Astrocyte of the cerebellum (primary cell): ENCODE data around the gene NECTIN1.

ENCODE experiments used
- DNase-seq: peaks from one replicate; pipeline ENCODE4 v3.0.0-alpha.2; 2011; ENCODE audit warnings: low read depth
- H3K4me3 ChIP-seq: 2 replicates; pipeline ENCODE4 v1.5.1; 2011; ENCODE audit warnings: mild to moderate bottlenecking, low read depth, low read length, moderate library complexity
- in situ Hi-C: cut with HindIII; loops from 2 replicates; pipeline ENCODE4 v1.10.0; 2017; ENCODE audit warnings: low sequenced_read_pairs
- TF ChIP-seq, protein P1 (sequence below): IDR thresholded peaks from 2 replicates; pipeline ENCODE4 v1.5.1; 2012; ENCODE audit warnings: low read length, low read depth, moderate library complexity, mild to moderate bottlenecking; ENCODE audit errors: missing control alignments

NECTIN1 gene

DNA sequence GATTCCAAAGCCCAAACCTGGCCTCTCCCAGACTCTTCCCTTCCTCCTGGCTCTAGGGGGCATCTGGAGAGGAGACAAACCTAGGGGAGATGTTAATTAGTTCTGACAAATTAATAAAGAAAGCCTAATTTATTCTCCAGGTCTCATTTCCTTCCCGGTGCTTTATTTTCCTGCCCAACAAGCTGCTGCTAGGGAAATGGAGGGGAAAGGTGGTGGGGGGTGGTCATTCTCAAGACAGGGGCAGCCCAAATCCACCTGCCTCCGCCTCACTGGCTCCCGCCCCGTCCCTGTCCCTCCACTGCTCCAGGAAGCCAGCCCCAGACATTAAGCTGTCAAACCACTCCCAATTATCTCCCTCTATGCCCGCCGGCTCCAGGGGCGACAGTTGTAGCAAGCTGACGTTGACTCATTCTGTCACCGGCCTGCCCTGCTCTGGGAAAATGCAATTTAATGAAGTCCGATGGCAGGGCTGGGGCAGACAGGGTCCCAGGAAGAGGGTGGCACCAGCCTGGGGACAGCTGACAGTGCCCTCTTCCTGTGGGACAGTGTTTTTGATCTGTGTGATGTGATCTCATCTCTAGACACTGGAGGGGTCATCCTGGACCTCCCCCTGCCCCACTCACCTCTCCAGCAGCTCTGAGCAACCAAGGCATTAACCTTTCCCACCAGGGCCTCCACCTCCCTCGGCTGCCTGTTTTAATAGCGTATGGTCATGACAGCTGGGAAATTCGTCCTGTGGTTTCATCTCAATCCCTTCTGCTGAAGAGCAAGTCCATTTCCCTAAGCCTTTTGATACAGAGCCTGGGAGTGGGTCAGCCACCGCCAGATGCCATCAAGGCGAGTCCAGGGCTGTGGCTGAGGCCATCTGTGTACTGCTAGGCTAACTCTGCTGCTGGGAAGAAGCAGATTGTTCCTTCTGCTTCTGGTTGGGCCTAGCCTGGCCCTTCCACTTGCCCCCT is 27.1 kb downstream of the NECTIN1 start:
- TF ChIP-seq, protein P1, sequence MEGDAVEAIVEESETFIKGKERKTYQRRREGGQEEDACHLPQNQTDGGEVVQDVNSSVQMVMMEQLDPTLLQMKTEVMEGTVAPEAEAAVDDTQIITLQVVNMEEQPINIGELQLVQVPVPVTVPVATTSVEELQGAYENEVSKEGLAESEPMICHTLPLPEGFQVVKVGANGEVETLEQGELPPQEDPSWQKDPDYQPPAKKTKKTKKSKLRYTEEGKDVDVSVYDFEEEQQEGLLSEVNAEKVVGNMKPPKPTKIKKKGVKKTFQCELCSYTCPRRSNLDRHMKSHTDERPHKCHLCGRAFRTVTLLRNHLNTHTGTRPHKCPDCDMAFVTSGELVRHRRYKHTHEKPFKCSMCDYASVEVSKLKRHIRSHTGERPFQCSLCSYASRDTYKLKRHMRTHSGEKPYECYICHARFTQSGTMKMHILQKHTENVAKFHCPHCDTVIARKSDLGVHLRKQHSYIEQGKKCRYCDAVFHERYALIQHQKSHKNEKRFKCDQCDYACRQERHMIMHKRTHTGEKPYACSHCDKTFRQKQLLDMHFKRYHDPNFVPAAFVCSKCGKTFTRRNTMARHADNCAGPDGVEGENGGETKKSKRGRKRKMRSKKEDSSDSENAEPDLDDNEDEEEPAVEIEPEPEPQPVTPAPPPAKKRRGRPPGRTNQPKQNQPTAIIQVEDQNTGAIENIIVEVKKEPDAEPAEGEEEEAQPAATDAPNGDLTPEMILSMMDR: no peak
- no peak for DNase-seq
- in situ Hi-C loops: loop anchor here (25.0 kb wide), 1 partner anchor 340 kb away; no protein-coding TSS in a partner anchor
- no peak overlapping the region for H3K4me3 ChIP-seq

DNA sequence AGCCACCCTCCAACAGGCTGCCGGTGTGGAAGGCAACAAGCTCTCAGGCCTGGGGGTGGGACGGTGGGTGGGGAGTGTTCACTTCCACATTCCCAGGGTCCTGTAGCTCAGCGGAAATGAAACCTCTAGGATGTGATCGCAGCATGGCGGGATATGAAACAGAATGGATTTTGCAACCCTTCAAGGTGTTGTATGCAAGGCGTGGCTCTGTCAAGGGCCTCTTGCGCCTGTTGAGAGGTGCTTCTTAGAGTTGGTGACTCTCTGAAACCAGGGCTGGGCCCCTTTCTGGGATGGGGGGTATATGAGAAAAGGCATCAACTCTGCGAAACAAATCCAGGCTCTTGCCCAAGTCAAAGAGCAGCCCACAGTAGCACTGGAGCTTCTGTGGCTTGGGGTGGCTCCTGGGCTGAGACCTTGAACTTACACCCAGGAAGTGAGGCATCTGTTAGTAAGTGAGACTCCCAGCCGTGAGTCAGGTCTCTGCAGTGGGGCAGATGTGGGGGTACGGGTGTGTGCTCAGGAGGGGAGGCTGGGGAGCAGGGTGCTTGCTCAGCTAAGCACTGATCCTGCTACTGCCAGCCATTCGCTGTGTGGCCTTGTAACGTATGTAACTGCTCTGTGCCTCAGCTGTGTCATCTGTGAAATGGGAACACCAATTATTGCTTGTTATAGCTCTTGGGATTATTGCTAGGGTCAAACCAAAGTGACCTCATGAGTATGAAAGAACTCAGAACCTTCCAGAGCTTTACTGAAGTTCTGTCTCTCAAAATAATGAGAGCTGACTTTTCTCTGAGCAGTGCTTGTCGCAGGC is 28.3 kb downstream of the NECTIN1 start:
- H3K4me3 ChIP-seq: no peak overlapping the region
- no peak for DNase-seq
- TF ChIP-seq, protein P1: no peak
- in situ Hi-C loops: loop anchor here (25.0 kb wide), 1 partner anchor 338 kb away; no protein-coding TSS in a partner anchor

DNA sequence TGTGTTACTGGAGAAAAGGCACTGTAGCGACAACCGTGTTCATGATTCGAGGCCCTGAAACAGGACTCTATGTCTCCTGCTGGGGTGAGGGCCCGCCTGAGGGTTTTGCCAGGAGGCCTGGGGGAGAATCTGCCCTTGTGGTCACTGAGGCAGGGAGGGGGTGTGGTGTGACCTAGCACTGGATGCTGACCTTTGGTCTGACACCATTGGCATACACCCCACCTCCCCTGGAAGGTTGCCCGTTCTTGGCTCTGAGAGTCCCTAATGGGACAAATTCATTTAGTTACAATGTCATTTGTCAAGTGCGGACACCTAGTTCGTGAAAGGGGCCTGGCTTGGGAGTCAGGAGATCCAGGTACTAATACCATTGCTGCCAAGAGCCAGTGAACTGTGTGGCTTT is 29.0 kb downstream of the NECTIN1 start:
- no peak for DNase-seq
- in situ Hi-C loops: loop anchor here (25.0 kb wide), 1 partner anchor 338 kb away; no protein-coding TSS in a partner anchor
- TF ChIP-seq, protein P1: no peak

DNA sequence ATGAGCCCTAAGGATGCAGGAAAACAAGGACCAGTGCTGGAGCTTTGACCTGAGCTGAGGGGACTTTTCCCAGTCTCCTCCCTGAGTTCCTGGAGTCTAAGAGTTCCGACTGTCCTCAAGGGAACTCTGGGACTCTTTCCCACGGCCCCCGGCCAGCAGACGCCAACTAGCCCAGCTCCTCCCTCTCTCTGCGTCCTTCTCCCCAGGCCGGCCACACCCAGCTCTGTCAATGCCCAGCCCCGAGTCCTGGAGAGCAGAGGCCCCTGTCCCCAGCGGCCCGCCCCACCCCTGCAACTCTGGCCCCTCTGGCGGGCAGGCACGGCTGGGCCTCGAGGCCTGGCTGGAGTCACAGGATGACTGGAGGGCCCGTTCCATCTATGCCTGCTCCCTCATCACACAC is 29.8 kb downstream of the NECTIN1 start:
- DNase-seq: no peak
- TF ChIP-seq, protein P1: no peak
- H3K4me3 ChIP-seq: no peak overlapping the region
- in situ Hi-C loops: no loop called here

More for the DNA sequence above, 29.0 kb downstream of the NECTIN1 start:
- H3K4me3 ChIP-seq: no peak overlapping the region

DNA sequence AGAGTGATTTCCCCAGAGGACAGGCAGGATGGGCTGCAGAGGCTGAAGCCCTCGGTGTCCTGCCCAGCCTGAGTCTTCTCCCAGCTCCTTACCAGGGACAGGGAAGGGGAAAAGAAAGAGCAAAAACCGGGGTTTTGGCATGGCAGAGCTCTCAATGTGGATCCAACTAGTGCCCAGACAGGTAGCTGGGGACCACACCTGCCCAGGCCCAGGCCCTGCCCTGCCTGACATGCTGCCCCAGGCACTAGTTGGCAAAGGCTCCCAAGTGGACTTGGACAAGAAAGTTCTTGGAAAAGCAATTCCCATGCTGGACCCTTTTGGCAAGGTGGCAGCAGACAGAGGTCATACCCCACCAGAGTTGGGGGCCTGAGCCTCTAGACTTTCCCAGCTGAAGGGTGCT is 31.1 kb downstream of the NECTIN1 start:
- TF ChIP-seq, protein P1: no peak
- in situ Hi-C loops: no loop called here
- DNase-seq: no peak
- no peak overlapping the region for H3K4me3 ChIP-seq

DNA sequence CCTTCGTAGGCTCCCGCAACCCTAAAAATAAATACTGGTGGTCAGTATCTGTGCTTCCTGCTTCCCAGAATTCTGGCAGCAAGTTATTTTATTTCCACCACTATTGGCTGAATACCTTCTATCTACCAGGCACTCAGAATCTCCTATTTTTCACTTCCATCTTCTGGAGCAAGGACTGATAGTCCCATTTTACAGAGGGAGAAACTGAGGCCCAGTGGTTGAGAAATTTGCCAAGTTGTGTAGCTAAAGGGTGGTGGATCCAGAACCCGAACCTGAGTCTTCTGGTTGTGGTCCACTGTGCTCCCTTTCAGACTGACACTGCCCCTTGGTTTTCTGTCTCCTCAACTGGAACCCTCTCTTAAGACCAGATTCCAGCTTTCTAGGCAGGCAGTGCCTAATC is 31.6 kb downstream of the NECTIN1 start:
- in situ Hi-C loops: no loop called here
- TF ChIP-seq, protein P1: no peak
- DNase-seq: no peak
- no peak overlapping the region for H3K4me3 ChIP-seq
